ENCODE data around the gene GALE. TPM values are rescaled to one million over a fixed set of nuclear protein-coding genes. Genes with fewer than 3 reads are reported as not detected.

GALE gene
- total RNA-seq, 2 donors from 2014 or later, result 26.8 to 30.7 TPM

GRCh38 chr1:23825076-23825761, 24.7 kb upstream of the GALE start, which contains the start of gene HMGCL:
Gene HMGCL (minus strand): TSS chr1:23825429. CDS start chr1:23825415, 14 bp downstream.
- DNase-seq (peak; percentile 91), ATAC-seq (replicated peaks in 1 of 2) (peak; percentile 97)
- Mint-ChIP-seq H3K4me3 (peak within 1 kb of the TSS; percentile 95 to 97), H3K27me3 (ENCODE audit: low read depth) (no peaks in the 10 kb centered on the region), H3K36me3 (ENCODE audit: insufficient read depth in 2 of 2) (peaks cover 0 to 6% of the 10 kb centered on the region in 2 donors), H3K4me1 (ENCODE audit: low read depth) (peaks cover 27% of the 10 kb centered on the region), H3K9me3 (no peaks in the 10 kb centered on the region), H3K27ac (peak within 1 kb of the TSS; percentile 96)

GRCh38 chr1:23824711-23825075, 24.1 kb upstream of the GALE start:
- Mint-ChIP-seq H3K36me3 (ENCODE audit: insufficient read depth in 2 of 2) (peaks cover 0 to 7% of the 10 kb centered on the region in 2 donors), H3K27me3 (ENCODE audit: low read depth) (no peaks in the 10 kb centered on the region), H3K4me1 (ENCODE audit: low read depth) (peaks cover 27% of the 10 kb centered on the region), H3K4me3 (peak overlapping the region; percentile 95 to 97), H3K27ac (peak overlapping the region; percentile 96), H3K9me3 (no peaks in the 10 kb centered on the region)
- ATAC-seq (replicated peaks in 1 of 2) (no peak), DNase-seq (no peak)

DNA sequence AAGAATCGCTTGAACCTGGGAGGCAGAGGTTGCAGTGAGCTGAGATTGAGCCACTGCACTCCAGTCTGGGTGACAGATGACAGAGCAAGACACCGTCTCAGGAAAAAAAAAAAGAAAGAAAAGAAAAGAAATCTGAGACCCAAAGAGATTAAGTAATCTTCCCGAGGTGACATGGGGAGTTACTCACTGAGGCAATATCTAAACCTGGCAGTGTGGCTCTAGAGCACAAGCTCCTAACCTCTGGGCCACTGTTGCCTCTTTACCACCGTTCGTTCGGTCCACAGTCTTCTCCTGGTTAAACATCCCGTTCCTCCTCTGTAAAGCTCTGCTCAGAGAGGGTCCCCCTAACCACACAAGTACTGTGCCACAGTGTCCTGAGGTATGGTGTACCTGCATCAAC, 23.2 kb upstream of the GALE start:
- peaks cover 27% of the 10 kb centered on the region for H3K4me1 Mint-ChIP-seq (ENCODE audit: low read depth)
- no peaks in the 10 kb centered on the region for H3K9me3 Mint-ChIP-seq
- ATAC-seq (replicated peaks in 1 of 2) (no peak), DNase-seq (no peak)
- peaks cover 0 to 7% of the 10 kb centered on the region in 2 donors for H3K36me3 Mint-ChIP-seq (ENCODE audit: insufficient read depth in 2 of 2)
- no peaks in the 10 kb centered on the region for H3K27me3 Mint-ChIP-seq (ENCODE audit: low read depth)
- H3K27ac Mint-ChIP-seq, result peak overlapping the region; percentile 68
- H3K4me3 Mint-ChIP-seq, result peak overlapping the region; percentile 95 to 97

- H3K36me3 Mint-ChIP-seq (ENCODE audit: insufficient read depth in 2 of 2), result peaks cover 5 to 6% of the 10 kb centered on the region in 2 donors
Measured at GRCh38 chr1:23817633-23818032, 17.1 kb upstream of the GALE start.

DNA sequence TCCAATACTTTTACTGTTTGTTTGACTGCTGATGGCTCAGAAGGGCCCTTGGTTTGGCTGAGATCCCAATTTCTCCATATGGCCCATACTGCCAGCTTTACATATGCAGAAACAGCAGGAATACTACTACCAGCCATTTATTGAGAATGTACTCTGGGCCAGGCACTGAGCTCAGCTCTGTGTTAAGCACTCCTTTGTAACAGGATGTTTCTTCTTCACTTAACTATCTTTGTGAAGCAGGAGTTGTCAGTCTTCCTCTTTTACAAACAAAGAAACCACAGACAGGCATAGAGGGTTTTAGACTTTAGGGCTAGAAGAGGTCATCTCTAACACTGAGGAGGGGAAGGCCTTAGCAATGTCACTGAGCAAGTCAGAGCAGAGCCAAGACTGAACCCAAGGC, 16.4 kb upstream of the GALE start:
- H3K4me1 Mint-ChIP-seq (ENCODE audit: low read depth), result peaks cover 7% of the 10 kb centered on the region
- no peak for DNase-seq
- H3K27me3 Mint-ChIP-seq (ENCODE audit: low read depth), result no peaks in the 10 kb centered on the region
- no peaks in the 10 kb centered on the region for H3K9me3 Mint-ChIP-seq
- H3K27ac Mint-ChIP-seq, result no peak overlapping the region
- H3K36me3 Mint-ChIP-seq (ENCODE audit: insufficient read depth in 2 of 2), result peaks cover 5 to 6% of the 10 kb centered on the region in 2 donors
- H3K4me3 Mint-ChIP-seq, result no peak overlapping the region
- ATAC-seq (replicated peaks in 1 of 2), result no peak

More at GRCh38 chr1:23817633-23818032, 17.1 kb upstream of the GALE start:
- Mint-ChIP-seq H3K9me3 (no peaks in the 10 kb centered on the region), H3K4me3 (no peak overlapping the region), H3K27me3 (ENCODE audit: low read depth) (no peaks in the 10 kb centered on the region), H3K4me1 (ENCODE audit: low read depth) (peaks cover 7% of the 10 kb centered on the region), H3K27ac (no peak overlapping the region)
- ATAC-seq (replicated peaks in 1 of 2) (no peak), DNase-seq (no peak)

- Mint-ChIP-seq H3K4me1 (ENCODE audit: low read depth) (peaks cover 7% of the 10 kb centered on the region), H3K27me3 (ENCODE audit: low read depth) (no peaks in the 10 kb centered on the region), H3K4me3 (no peak overlapping the region), H3K36me3 (ENCODE audit: insufficient read depth in 2 of 2) (peaks cover 5 to 6% of the 10 kb centered on the region in 2 donors), H3K9me3 (no peaks in the 10 kb centered on the region), H3K27ac (no peak overlapping the region)
- no peak for DNase-seq
- ATAC-seq (replicated peaks in 1 of 2), result no peak
Measured at GRCh38 chr1:23816361-23816760, 15.8 kb upstream of the GALE start.

DNA sequence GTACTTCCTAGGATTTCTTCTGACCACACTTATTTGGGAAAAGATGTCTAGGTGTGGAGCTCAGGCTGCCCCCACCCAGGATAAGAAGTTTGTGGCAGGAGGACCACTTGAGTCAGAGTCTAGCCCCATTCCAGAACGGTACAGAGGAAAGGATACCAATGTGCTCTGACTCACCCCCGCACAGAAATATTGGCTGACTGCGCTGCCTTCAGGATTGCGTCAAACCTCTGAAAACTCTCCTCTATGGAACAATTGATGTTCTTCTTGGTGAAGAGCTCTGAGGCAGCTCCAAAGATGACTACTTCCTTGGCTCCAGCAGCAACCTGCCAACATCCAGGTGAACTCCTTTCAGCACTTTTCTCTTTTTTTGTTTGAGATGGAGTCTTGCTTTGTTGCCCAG, 13.5 kb upstream of the GALE start:
- no peaks in the 10 kb centered on the region for H3K9me3 Mint-ChIP-seq
- no peak for DNase-seq
- no peak for ATAC-seq (replicated peaks in 1 of 2)
- peaks cover 2 to 5% of the 10 kb centered on the region in 2 donors for H3K36me3 Mint-ChIP-seq (ENCODE audit: insufficient read depth in 2 of 2)
- H3K4me1 Mint-ChIP-seq (ENCODE audit: low read depth), result peaks cover 19% of the 10 kb centered on the region
- no peak overlapping the region for H3K27ac Mint-ChIP-seq
- H3K27me3 Mint-ChIP-seq (ENCODE audit: low read depth), result no peaks in the 10 kb centered on the region
- no peak overlapping the region for H3K4me3 Mint-ChIP-seq

DNA sequence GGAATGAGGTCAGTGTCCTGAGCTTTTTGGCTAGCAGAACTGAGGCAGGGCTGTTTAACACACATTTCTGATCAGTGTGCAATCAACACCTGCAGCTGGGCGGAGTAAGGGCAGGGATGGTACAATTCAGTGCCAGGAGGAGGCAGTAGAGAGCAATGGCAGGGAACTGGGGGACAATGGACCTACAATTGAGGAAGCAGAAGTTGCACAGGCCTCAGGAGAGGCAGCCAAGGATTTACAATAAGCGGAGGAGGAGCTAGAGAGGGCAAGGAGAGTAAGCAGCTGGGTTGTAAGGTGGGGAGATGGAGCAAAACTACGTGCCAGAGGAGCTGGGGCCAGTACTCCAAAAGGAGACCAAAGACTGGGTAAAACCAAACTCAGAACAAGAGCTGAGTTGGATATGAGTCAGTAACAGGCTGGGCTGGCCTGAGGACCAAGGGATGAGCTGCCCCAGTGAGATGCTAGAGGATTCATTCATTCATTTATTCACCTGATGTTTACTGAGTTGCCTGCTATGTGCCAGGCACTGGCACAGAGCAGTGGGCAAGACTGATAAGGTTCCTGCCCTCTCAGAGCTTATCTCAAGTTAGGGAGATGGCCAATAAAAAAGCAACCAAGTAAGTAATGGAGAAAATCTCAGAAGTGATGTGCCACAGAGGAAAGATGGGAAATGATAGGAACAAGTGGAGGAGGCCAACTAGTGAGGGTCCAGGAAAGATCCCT, 10.4 kb upstream of the GALE start:
- Mint-ChIP-seq H3K27me3 (ENCODE audit: low read depth) (no peaks in the 10 kb centered on the region), H3K9me3 (no peaks in the 10 kb centered on the region), H3K4me1 (ENCODE audit: low read depth) (peaks cover 12% of the 10 kb centered on the region), H3K27ac (no peak overlapping the region), H3K36me3 (ENCODE audit: insufficient read depth in 2 of 2) (peaks cover 2% of the 10 kb centered on the region in 2 donors), H3K4me3 (no peak overlapping the region)
- ATAC-seq (replicated peaks in 1 of 2), result peak; percentile 57 to 71
- DNase-seq, result peak; percentile 60

DNA sequence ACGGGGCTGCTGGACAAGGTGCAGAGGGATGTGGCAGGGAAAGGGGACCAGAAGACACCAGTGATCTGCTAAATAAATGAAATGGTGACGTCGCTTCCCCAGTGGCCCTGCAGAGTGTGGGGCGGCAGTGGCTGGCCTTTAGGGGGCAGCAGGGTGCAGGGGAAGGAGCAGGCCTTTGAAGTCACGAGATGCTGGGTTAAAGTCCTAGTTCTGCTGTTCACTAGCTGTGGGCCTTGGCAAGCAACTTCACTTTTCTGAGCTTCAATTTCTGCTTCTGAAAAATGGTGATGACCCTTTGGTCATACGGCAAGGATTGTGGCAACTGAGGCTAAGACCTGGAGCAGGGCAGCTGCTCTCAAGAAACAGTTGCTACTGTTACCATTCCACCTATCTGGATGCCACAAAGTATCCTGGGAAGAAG, 9.2 kb upstream of the GALE start:
- no peak overlapping the region for H3K27ac Mint-ChIP-seq
- no peaks in the 10 kb centered on the region for H3K27me3 Mint-ChIP-seq (ENCODE audit: low read depth)
- no peak overlapping the region for H3K4me3 Mint-ChIP-seq
- peaks cover 12% of the 10 kb centered on the region for H3K4me1 Mint-ChIP-seq (ENCODE audit: low read depth)
- H3K36me3 Mint-ChIP-seq (ENCODE audit: insufficient read depth in 2 of 2), result peaks cover 2% of the 10 kb centered on the region in 2 donors
- H3K9me3 Mint-ChIP-seq, result no peaks in the 10 kb centered on the region
- DNase-seq, result peak; percentile 84 to 88
- peak; percentile 89 to 93 for ATAC-seq (replicated peaks in 1 of 2)

DNA sequence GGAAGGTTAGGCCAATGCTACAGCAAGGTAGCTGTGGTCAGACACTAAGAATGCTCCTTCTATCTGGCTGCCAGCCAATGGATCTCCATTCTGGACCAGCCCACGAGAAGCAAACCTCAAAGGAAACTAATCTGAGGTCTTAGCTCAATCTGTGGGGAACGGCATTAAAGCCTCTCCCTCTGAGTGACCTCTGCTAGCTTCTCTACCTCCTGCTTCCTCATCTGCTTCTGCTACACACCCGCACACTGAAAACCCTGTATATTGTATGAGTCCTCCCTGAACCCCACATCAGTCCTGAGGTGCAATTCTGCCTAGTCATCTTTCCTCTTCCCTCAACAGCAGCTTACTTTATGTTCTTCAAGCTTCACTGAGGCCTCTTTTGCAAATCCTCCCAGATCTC, 6.9 kb upstream of the GALE start:
- ATAC-seq (replicated peaks in 1 of 2) (no peak), DNase-seq (no peak)
- Mint-ChIP-seq H3K27ac (peak overlapping the region; percentile 1), H3K36me3 (ENCODE audit: insufficient read depth in 2 of 2) (no peaks in the 10 kb centered on the region), H3K27me3 (ENCODE audit: low read depth) (no peaks in the 10 kb centered on the region), H3K9me3 (no peaks in the 10 kb centered on the region), H3K4me1 (ENCODE audit: low read depth) (peaks cover 12% of the 10 kb centered on the region), H3K4me3 (no peak overlapping the region)

- ATAC-seq (replicated peaks in 1 of 2), result no peak
- no peak for DNase-seq
- H3K27ac Mint-ChIP-seq, result peak overlapping the region; percentile 35
- H3K4me1 Mint-ChIP-seq (ENCODE audit: low read depth), result peaks cover 16% of the 10 kb centered on the region
- no peaks in the 10 kb centered on the region for H3K36me3 Mint-ChIP-seq (ENCODE audit: insufficient read depth in 2 of 2)
- H3K9me3 Mint-ChIP-seq, result no peaks in the 10 kb centered on the region
- H3K4me3 Mint-ChIP-seq, result no peak overlapping the region
- H3K27me3 Mint-ChIP-seq (ENCODE audit: low read depth), result no peaks in the 10 kb centered on the region
Measured at GRCh38 chr1:23806280-23806679, 5.7 kb upstream of the GALE start.

DNA sequence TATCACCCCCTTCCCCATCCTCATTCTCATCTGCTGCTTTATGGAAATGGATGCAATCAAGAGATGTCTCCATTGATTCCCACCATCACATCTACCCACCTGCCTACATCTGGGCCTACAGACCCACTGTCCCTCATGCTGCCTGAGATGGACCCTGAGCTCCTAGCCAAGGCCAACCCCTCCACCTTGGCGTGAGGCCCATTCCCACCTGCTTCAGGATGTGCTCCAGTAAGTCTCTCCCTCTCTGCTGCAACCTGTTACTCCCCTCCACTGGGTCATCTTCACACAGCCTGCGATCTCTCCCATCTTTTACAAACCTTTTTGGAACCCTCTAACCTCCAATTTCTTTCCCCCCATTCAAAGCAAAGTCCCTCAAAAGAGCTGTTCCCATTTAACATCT, 4.5 kb upstream of the GALE start:
- H3K4me3 Mint-ChIP-seq, result no peak overlapping the region
- H3K27me3 Mint-ChIP-seq (ENCODE audit: low read depth), result no peaks in the 10 kb centered on the region
- H3K36me3 Mint-ChIP-seq (ENCODE audit: insufficient read depth in 2 of 2), result no peaks in the 10 kb centered on the region
- H3K9me3 Mint-ChIP-seq, result no peaks in the 10 kb centered on the region
- peaks cover 5% of the 10 kb centered on the region for H3K4me1 Mint-ChIP-seq (ENCODE audit: low read depth)
- H3K27ac Mint-ChIP-seq, result no peak overlapping the region
- DNase-seq (no peak), ATAC-seq (replicated peaks in 1 of 2) (no peak)

GRCh38 chr1:23804183-23804835, 3.8 kb upstream of the GALE start:
- H3K27me3 Mint-ChIP-seq (ENCODE audit: low read depth), result no peaks in the 10 kb centered on the region
- ATAC-seq (replicated peaks in 1 of 2), result no peak
- DNase-seq, result no peak
- no peaks in the 10 kb centered on the region for H3K9me3 Mint-ChIP-seq
- H3K36me3 Mint-ChIP-seq (ENCODE audit: insufficient read depth in 2 of 2), result no peaks in the 10 kb centered on the region
- H3K4me1 Mint-ChIP-seq (ENCODE audit: low read depth), result peaks cover 10% of the 10 kb centered on the region
- no peak overlapping the region for H3K27ac Mint-ChIP-seq
- H3K4me3 Mint-ChIP-seq, result no peak overlapping the region

Data from activated T-cell treated with anti-CD3 and anti-CD28 coated beads, Interleukin-2, amount 50 U/mL, for 72 hours (primary cell).